Measurements from ENCODE around the gene ABCD4.
"Not testable (repeated sequence)": the region's sequence is repeated elsewhere in the genome, so short reads cannot be mapped to it uniquely, and the experiment has no call there.

ABCD4 gene

GRCh38 chr14:74302634-74303569 is at the start of gene ABCD4:
Gene ABCD4 (minus strand): TSS chr14:74302934. CDS start chr14:74302912, 22 bp downstream.
- DNase-seq: peak; percentile 50

GRCh38 chr14:74350928-74351323 is 48.2 kb upstream of the ABCD4 start:
- no peak for DNase-seq

- no peak for DNase-seq
Measured at GRCh38 chr14:74350211-74350927, 47.6 kb upstream of the ABCD4 start.

GRCh38 chr14:74349757-74350156 is 47.0 kb upstream of the ABCD4 start:
- DNase-seq: no peak

GRCh38 chr14:74348735-74349463 is 46.2 kb upstream of the ABCD4 start:
- no peak for DNase-seq

- DNase-seq: no peak
Measured at GRCh38 chr14:74348241-74348734, 45.6 kb upstream of the ABCD4 start, which contains the start of gene VRTN. Gene VRTN (plus strand): TSS chr14:74348471. CDS start chr14:74356784, 8,313 bp downstream.

GRCh38 chr14:74347795-74348100 is 45.0 kb upstream of the ABCD4 start:
- DNase-seq: no peak

- no peak for DNase-seq
Measured at GRCh38 chr14:74347097-74347794, 44.5 kb upstream of the ABCD4 start.

GRCh38 chr14:74346341-74346740 is 43.6 kb upstream of the ABCD4 start:
- no peak for DNase-seq

GRCh38 chr14:74333909-74334308 is 31.2 kb upstream of the ABCD4 start:
- no peak for DNase-seq

GRCh38 chr14:74329950-74330552 is 27.3 kb upstream of the ABCD4 start:
- not testable (repeated sequence) for DNase-seq

- no peak for DNase-seq
Measured at GRCh38 chr14:74326369-74327152, 23.8 kb upstream of the ABCD4 start.

- no peak for DNase-seq
Measured at GRCh38 chr14:74325446-74325845, 22.7 kb upstream of the ABCD4 start.

- no peak for DNase-seq
Measured at GRCh38 chr14:74324931-74325361, 22.2 kb upstream of the ABCD4 start.

- no peak for DNase-seq
Measured at GRCh38 chr14:74314576-74314975, 11.8 kb upstream of the ABCD4 start.

- no peak for DNase-seq
Measured at GRCh38 chr14:74313601-74314000, 10.9 kb upstream of the ABCD4 start.

- DNase-seq: no peak
Measured at GRCh38 chr14:74312161-74312560, 9.4 kb upstream of the ABCD4 start.

- no peak for DNase-seq
Measured at GRCh38 chr14:74309125-74310022, 6.6 kb upstream of the ABCD4 start.

- DNase-seq: no peak
Measured at GRCh38 chr14:74308695-74309094, 6.0 kb upstream of the ABCD4 start.

GRCh38 chr14:74302152-74302628 is 544 bp downstream of the ABCD4 start:
- no peak for DNase-seq
